Measurements from ENCODE around the gene MCL1. TPM values are rescaled to one million over a fixed set of nuclear protein-coding genes. Genes with fewer than 3 reads are reported as not detected.

The MCL1 gene
- total and polyA plus RNA-seq, 2 experiments from 2014 or later = 55.3 to 244 TPM

- Histone ChIP-seq H3K27ac (ENCODE audit: low read depth) (no peak overlapping the region), H3K36me3 (ENCODE audit: insufficient read depth) (no peaks in the 10 kb centered on the region), H3K4me3 (no peak overlapping the region), H3K27me3 (ENCODE audit: insufficient read depth) (no peaks in the 10 kb centered on the region), H4K20me1 (replicated peaks; ENCODE audit: insufficient read depth) (no peaks in the 10 kb centered on the region), H3K4me2 (no peak overlapping the region), H3K4me1 (ENCODE audit: insufficient read depth) (no peaks in the 10 kb centered on the region), H3F3A (replicated peaks; ENCODE audit: low read depth) (no peaks in the 10 kb centered on the region), H3K79me2 (replicated peaks; ENCODE audit: insufficient read depth) (no peaks in the 10 kb centered on the region), H2AFZ (no peak overlapping the region), H3K9me2 (ENCODE audit: insufficient read depth) (no peaks in the 10 kb centered on the region)
- Mint-ChIP-seq H3K4me3 (no peak overlapping the region), H3K4me1 (no peaks in the 10 kb centered on the region), H3K9me3 (no peaks in the 10 kb centered on the region), H3K36me3 (ENCODE audit: low read depth) (no peaks in the 10 kb centered on the region), H3K27me3 (ENCODE audit: insufficient read depth, low read depth, poor library complexity) (no peaks in the 10 kb centered on the region), H3K27ac (no peak overlapping the region)
- DNase-seq (ENCODE audit: low spot score) = no peak
- no peak for TF ChIP-seq ZNF462 (CRISPR knock-in tag; IDR thresholded peaks at IDR 0.05)
- no peak for TF ChIP-seq ZNF331 (CRISPR knock-in tag; IDR thresholded peaks at IDR 0.05; ENCODE audit: low read depth)
- no peak for TF ChIP-seq EZH2phosphoT487 (IDR thresholded peaks at IDR 0.05; ENCODE audit: unreplicated experiment)
- no peak for TF ChIP-seq NANOG (IDR thresholded peaks at IDR 0.05; ENCODE audit: borderline replicate concordance)
- TF ChIP-seq, protein P1, sequence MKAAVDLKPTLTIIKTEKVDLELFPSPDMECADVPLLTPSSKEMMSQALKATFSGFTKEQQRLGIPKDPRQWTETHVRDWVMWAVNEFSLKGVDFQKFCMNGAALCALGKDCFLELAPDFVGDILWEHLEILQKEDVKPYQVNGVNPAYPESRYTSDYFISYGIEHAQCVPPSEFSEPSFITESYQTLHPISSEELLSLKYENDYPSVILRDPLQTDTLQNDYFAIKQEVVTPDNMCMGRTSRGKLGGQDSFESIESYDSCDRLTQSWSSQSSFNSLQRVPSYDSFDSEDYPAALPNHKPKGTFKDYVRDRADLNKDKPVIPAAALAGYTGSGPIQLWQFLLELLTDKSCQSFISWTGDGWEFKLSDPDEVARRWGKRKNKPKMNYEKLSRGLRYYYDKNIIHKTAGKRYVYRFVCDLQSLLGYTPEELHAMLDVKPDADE (IDR thresholded peaks at IDR 0.05) = no peak
- TF ChIP-seq EZH2 (IDR thresholded peaks at IDR 0.05; ENCODE audit: low read depth, unreplicated experiment) = no peak
- TF ChIP-seq CTCF (conservative IDR thresholded peaks at IDR 0.05; ENCODE audit: low read depth in 2 of 2) = no peak
- TF ChIP-seq JUNB (IDR thresholded peaks at IDR 0.05; ENCODE audit: unreplicated experiment) = no peak
- TF ChIP-seq, protein P2, sequence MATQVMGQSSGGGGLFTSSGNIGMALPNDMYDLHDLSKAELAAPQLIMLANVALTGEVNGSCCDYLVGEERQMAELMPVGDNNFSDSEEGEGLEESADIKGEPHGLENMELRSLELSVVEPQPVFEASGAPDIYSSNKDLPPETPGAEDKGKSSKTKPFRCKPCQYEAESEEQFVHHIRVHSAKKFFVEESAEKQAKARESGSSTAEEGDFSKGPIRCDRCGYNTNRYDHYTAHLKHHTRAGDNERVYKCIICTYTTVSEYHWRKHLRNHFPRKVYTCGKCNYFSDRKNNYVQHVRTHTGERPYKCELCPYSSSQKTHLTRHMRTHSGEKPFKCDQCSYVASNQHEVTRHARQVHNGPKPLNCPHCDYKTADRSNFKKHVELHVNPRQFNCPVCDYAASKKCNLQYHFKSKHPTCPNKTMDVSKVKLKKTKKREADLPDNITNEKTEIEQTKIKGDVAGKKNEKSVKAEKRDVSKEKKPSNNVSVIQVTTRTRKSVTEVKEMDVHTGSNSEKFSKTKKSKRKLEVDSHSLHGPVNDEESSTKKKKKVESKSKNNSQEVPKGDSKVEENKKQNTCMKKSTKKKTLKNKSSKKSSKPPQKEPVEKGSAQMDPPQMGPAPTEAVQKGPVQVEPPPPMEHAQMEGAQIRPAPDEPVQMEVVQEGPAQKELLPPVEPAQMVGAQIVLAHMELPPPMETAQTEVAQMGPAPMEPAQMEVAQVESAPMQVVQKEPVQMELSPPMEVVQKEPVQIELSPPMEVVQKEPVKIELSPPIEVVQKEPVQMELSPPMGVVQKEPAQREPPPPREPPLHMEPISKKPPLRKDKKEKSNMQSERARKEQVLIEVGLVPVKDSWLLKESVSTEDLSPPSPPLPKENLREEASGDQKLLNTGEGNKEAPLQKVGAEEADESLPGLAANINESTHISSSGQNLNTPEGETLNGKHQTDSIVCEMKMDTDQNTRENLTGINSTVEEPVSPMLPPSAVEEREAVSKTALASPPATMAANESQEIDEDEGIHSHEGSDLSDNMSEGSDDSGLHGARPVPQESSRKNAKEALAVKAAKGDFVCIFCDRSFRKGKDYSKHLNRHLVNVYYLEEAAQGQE (IDR thresholded peaks at IDR 0.05; ENCODE audit: unreplicated experiment) = no peak
- TF ChIP-seq POLR2AphosphoS5 (IDR thresholded peaks at IDR 0.05; ENCODE audit: low read depth) = no peak
- no peak for TF ChIP-seq ZNF114 (CRISPR knock-in tag; IDR thresholded peaks at IDR 0.05)
- ATAC-seq = no peak
Measured at GRCh38 chr1:150525348-150525747, 54.1 kb downstream of the MCL1 start.

Measured in GM23338 (cell line).